Measurements from ENCODE around the gene SLC44A3.

The SLC44A3 gene

DNA sequence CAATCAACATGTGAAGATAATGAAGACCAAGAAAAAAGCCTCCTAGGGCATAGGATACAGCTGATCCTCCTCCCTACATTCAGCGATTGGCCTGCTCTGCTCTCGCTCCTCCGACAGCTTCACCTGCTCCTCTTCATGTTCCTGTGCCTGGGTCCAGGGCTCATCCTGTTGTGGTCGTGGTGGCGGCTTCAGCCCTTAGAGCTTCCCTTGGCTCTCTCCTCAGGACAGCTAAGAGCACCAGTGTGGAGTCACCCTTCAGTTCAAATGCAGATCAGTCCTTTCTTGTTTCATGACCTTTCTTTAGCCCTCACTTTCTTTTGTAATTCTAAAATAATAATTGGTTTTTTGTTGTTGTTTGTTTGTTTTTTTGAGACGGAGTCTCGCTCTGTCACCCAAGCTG is 88.0 kb downstream of the SLC44A3 start:
- DNase-seq (ENCODE audit: low spot score): no peak

DNA sequence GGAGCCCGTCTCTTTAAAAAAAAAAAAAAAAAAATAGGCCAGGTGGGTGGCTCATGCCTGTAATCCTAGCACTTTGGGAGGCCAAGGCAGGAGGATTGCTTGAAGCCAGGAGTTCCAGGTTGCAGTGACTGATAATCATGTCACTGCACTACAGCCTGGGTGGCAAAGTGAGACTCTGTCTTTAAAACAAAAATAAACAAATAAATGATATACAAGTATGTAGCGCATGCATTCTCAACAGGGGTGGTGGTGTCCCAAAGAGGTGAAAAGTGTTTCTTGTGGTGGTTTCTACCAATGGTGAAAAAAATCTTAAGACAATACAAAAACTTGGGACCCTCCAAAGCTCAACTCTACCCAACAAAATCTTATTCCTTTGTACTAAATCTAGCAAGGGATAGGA is 88.8 kb downstream of the SLC44A3 start:
- DNase-seq (ENCODE audit: low spot score): no peak

- DNase-seq (ENCODE audit: low spot score): no peak
Measured at GRCh38 chr1:94909486-94909885, 89.3 kb downstream of the SLC44A3 start.

- DNase-seq (ENCODE audit: low spot score): no peak
Measured at GRCh38 chr1:94912263-94913184, 92.4 kb downstream of the SLC44A3 start.

DNA sequence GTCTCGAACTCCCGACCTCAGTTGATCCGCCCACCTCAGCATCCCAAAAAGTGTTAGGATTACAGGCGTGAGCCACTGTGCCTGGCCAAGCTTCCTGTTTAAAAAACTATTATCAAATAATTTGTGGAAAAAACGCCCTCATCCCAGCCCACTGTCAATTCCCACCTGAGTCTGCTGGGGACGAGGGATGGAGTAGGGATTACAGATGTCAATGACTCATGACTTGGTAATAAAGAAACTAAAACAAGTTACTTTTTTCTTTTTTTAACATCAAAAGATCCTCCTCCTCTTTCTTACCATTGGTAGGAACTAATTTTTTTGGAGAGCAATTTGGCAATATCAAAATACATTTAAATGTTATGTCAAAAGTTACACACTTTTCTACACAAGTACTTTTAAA is 97.1 kb downstream of the SLC44A3 start:
- no peak for DNase-seq (ENCODE audit: low spot score)

DNA sequence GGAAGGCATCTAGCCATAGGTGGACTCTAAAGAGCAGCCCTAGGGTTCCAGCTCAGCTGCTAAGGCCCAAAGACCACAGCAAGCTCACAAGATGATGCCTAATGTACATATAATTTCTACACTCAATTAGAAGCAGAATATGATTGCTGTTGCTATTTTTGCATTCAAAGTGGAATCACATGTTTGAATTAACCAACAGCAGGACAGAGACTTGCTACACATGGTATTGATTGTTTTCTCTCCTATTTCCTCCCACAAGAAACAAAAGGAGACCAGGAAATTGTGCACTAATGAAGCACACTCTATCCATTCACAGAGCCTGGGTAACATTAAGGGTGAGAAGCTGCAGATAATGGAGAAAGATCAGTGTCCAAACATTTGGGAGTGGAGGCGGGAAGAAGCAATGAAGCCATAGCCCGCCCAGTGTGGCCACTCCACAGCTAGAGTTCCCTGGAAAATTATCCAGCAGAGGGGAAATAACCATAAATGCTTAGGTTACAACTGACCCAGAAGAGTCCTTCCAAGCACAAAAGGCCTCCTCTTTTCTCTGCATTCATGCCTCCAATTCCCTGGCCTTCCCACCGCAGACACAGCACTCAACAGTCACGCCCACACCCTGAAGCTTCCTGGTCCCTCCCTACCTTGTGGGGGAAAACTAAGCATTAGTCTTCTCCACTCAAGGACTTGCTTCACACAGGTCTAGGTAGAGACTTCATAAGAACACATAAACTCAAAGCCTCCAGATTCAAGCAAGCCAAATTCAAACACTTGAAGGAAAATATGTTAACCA is 99.3 kb downstream of the SLC44A3 start:
- no peak for DNase-seq (ENCODE audit: low spot score)

DNA sequence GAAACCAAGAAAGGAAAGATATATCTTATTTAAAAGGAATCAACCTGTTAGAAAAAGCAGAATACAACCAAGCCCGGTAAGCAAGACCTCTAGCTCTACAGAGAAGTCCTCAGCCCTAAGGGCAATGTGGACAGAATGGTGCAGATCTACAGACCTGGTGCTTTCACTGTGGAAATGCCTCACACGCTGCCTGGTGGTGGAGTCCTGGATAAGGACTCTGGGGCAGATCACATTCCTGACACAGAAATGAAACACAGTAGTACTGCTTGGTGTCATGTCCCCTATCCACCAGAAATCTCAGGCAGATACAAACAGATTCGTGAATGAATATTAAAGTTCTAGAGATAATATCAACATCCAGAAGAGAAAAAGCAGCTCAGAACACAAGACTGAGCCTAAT is 99.9 kb downstream of the SLC44A3 start:
- DNase-seq (ENCODE audit: low spot score): no peak

DNA sequence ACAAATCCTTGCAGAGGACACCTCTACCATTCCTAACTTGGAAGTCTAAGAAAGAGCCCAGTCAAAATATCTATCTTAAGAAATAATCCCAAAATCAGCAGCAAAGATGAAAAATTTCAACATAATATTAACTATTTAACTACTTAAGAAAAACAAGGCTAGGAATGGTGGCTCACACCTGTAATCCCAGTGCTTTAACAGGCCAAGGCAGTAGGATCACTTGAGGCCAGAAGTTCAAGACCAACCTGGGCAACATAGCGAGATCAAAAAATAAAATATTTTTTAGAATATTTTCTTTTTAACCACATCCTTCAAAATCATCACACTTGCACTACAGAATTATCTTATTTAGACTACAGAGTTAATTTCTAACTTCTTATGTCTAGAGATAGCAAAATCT is 101.8 kb downstream of the SLC44A3 start:
- DNase-seq (ENCODE audit: low spot score): no peak

GRCh38 chr1:94922761-94923331 is 102.7 kb downstream of the SLC44A3 start:
- no peak for DNase-seq (ENCODE audit: low spot score)

DNA sequence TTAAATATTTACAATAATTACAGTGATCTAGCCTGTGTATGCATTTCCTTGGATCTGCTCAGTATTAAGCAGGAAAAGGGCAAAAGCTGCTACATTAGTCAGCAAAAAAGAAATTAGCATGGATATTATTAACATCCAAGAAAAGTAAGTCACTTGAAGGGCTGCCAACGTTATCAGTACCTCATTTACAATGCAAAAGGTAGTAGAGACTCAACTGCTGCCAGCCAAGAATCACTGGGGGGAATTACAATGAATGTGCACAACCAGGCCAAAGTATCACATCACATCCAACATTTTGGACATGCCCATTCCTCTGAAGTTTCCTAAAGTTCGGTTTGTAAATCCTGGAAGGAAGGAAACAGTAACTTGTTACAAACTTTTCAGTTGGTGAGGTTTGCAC is 104.8 kb downstream of the SLC44A3 start:
- DNase-seq (ENCODE audit: low spot score): no peak

DNA sequence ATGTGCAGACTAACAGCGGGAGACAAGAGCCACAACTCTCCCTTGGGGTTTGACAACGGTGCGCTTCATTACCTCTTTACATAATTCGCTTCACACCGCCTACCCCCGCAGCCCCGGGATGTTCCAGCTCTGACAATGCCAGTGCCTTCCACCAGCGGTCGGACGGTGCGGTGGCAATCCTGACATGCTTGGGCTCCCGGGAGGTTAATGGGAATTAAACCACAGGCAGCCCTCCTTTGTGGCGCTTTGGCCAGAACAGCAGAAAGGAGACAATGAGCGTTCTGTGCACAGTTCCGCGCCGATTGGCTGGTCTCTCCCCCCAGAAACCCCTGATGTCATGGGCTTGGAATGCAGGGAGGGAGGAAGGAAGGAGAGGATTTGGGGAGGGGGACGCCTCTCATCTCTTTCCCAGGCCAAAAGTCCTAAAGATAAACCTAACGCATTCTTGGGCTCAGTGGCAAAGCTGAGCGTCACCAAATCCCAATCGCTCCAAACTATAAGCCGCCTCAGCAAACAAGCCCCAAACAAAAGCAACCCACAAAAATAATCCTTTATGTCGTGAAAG is 105.5 kb downstream of the SLC44A3 start:
- peak; percentile 89 for DNase-seq (ENCODE audit: low spot score)

- DNase-seq (ENCODE audit: low spot score): peak; percentile 83
Measured at GRCh38 chr1:94926126-94926914, 106.2 kb downstream of the SLC44A3 start.

DNA sequence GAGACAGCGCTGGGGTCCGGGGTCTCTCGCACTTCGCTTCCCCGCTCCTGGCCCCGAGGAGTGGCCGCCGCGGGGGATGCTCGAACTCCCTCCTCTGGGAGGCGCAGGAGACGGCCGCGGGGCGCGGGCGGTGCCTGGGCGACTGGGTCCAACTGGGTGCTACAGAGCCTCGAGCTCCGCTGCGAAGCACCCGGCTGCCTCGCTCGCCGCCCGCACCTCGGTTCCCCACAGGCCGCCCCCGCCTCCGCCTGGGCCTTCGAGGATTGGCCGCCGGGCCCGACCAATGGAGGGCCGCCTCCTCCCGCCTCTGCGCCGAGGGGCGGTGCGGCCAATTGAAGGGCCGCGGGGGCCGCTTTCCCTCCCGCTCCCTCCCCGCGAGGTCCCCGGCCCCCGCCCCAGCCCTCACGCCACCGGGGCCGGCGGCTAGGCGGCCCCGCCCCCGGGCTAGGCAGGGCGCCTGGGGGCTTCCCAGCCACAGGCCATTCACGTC is 106.8 kb downstream of the SLC44A3 start, which contains the start of gene CNN3:
TSS of gene CNN3 (minus strand) at position 196 of the 490 bp plus-strand sequence. CDS start 216 bp downstream, outside the sequence.
- DNase-seq (ENCODE audit: low spot score): peak; percentile 94

DNA sequence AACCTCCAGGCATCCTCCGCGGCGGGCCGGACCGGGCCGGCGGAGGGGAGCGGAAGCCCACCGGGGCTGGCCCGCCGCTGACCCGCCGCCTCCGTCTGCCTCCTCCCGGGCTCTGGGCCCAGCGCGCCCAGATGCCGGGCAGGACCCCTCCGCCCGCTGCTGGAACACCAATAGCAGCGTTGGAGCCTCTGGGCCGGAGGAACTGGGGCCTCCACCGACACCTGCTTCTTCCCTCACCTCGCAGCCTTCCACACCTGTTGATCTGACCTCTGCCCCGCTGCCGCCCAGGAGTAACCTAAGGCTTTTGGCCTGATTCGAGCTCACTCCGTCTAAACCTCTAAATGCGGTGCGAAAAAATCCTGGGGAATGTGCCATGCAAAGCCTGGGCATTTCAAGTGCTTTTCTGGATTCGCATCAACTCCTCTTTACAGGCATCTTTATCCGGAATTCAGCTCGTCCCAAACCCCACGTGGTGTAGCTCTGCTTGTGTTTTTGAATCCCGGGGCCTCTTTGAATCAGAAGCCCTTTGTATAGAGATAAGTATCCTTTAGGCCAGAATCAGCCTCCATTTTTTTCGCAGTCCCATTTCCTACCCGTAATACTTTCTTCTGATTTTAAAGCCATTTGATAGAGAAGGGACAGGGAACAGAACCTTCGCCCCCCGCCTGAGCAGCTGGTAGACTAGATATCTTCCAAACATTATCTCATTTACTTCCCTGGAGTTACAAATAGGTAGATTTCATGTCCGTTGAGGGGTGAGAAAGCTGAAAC is 107.4 kb downstream of the SLC44A3 start:
- no peak for DNase-seq (ENCODE audit: low spot score)

- DNase-seq (ENCODE audit: low spot score): no peak
Measured at GRCh38 chr1:94928293-94928939, 108.3 kb downstream of the SLC44A3 start.

- DNase-seq (ENCODE audit: low spot score): no peak
Measured at GRCh38 chr1:94929351-94930217, 109.4 kb downstream of the SLC44A3 start.

DNA sequence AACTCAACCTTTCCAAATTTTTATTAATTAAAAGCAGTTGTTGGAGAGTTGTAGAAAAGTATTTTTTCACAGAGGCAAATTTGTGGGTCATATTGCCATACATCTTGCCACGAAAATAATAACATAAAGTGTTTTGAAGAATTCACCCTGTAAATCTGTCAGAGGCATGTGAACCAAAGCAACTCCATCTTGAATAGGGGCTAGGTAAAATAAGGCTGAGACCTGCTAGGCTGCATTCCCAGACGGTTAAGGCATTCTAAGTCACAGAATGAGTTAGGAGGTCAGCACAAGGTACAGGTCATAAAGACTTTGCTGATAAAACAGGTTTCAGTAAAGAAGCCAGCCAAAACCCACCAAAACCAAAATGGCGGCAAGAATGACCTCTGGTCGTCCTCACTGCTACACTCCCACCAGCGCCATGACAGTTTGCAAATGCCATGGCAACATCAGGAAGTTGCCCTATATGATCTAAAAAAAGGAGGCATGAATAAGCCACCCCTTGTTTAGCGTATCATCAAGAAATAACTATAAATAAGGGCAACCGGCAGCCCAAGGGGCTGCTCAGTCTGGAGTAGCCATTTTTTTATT is 111.2 kb downstream of the SLC44A3 start:
- DNase-seq (ENCODE audit: low spot score): no peak

- DNase-seq (ENCODE audit: low spot score): no peak
Measured at GRCh38 chr1:94934551-94934950, 114.4 kb downstream of the SLC44A3 start.

DNA sequence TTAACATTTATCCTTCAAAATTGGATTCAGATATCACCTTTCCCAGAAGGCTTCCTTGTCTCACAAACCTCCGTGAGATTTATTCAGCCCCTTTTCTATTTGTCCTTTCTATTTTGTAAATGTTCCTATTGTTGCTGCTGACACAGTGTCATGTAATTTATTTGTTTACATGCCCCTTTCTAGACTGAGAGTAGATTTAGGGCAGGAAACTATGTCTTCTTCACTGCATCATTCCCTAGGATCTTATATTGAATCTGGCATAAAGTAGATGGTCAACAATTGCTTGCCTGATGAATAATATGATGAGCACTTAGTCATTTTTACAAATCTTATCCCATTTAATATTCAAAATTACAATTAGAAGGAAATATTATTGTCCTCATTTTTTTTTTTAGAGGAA is 114.9 kb downstream of the SLC44A3 start:
- no peak for DNase-seq (ENCODE audit: low spot score)
